ENCODE results near the gene MUC22. TPM values are rescaled to one million over a fixed set of nuclear protein-coding genes. Genes with fewer than 3 reads are reported as not detected.

Gene MUC22
- total RNA-seq (2022; extraction: Qiagen RNA extraction; ENCODE audit: low read depth): 0.02 TPM in 1 of 5 replicates, not detected in the others

GRCh38 chr6:31010393-31011060 lies at the start of gene MUC22:
TSS of gene MUC22 (plus strand) at chr6:31010474. CDS start at chr6:31010707, 233 bp downstream.

GRCh38 chr6:30983439-30983838 lies 26.8 kb upstream of the MUC22 start, which contains the start of gene MUC21:
TSS of gene MUC21 (plus strand) at chr6:30983718. CDS start at chr6:30983959, 241 bp downstream.

Other genes with a start within 250 kb of the MUC22 start
- 36.1 to 67.6 TPM (median 55.7 TPM) in 5 replicates for gene DDR1, start 126.0 kb upstream of the MUC22 start, total RNA-seq (2022; extraction: Qiagen RNA extraction; ENCODE audit: low read depth)
- 15.2 to 23.2 TPM (median 17.3 TPM) in 5 replicates for gene GTF2H4, start 102.3 kb upstream of the MUC22 start, total RNA-seq (2022; extraction: Qiagen RNA extraction; ENCODE audit: low read depth)
- gene VARS2, start 96.2 kb upstream of the MUC22 start, total RNA-seq (2022; extraction: Qiagen RNA extraction; ENCODE audit: low read depth): 9.4 to 14.7 TPM (median 13.7 TPM) in 5 replicates
- gene SFTA2, start 78.3 kb upstream of the MUC22 start, total RNA-seq (2022; extraction: Qiagen RNA extraction; ENCODE audit: low read depth): not detected in 5 replicates
- 0.08 to 0.17 TPM (median 0.10 TPM) in 5 replicates for gene MUCL3, start 69.5 kb upstream of the MUC22 start, total RNA-seq (2022; extraction: Qiagen RNA extraction; ENCODE audit: low read depth)
- 0.05 TPM in 1 of 5 replicates, not detected in the others for gene MUC21, start 26.8 kb upstream of the MUC22 start, total RNA-seq (2022; extraction: Qiagen RNA extraction; ENCODE audit: low read depth)
- not detected in 5 replicates for gene C6orf15, start 102.1 kb downstream of the MUC22 start, total RNA-seq (2022; extraction: Qiagen RNA extraction; ENCODE audit: low read depth)
- gene PSORS1C1, start 104.3 kb downstream of the MUC22 start, total RNA-seq (2022; extraction: Qiagen RNA extraction; ENCODE audit: low read depth): 3.7 to 5.9 TPM (median 4.5 TPM) in 5 replicates
- gene CDSN, start 110.0 kb downstream of the MUC22 start, total RNA-seq (2022; extraction: Qiagen RNA extraction; ENCODE audit: low read depth): 0.11 TPM in 1 of 5 replicates, not detected in the others
- not detected in 5 replicates for gene PSORS1C2, start 128.6 kb downstream of the MUC22 start, total RNA-seq (2022; extraction: Qiagen RNA extraction; ENCODE audit: low read depth)
- 6.1 to 10.1 TPM (median 7.2 TPM) in 5 replicates for gene CCHCR1, start 147.3 kb downstream of the MUC22 start, total RNA-seq (2022; extraction: Qiagen RNA extraction; ENCODE audit: low read depth)
- 12.6 to 17.1 TPM (median 15.9 TPM) in 5 replicates for gene TCF19, start 148.1 kb downstream of the MUC22 start, total RNA-seq (2022; extraction: Qiagen RNA extraction; ENCODE audit: low read depth)
- gene POU5F1, start 160.2 kb downstream of the MUC22 start, total RNA-seq (2022; extraction: Qiagen RNA extraction; ENCODE audit: low read depth): 7.3 to 11.6 TPM (median 9.2 TPM) in 5 replicates